Stimulated activated CD8-positive, alpha-beta memory T cell treated with anti-CD3 and anti-CD28 coated beads, Interleukin-12 subunit alpha, Interleukin-12 subunit beta, amount 100 ng/mL, for 24 hours (primary cell): ENCODE measurements around the gene MAU2.
"Not testable (repeated sequence)": the region's sequence is repeated elsewhere in the genome, so short reads cannot be mapped to it uniquely, and the experiment has no call there.

Experiments used
- DNase-seq: peaks from one replicate; pipeline ENCODE4 v3.0.0-alpha.2; 2020; ENCODE audit errors: extremely low read depth

Gene MAU2

GRCh38 chr19:19382118-19382517, 61.5 kb downstream of the MAU2 start:
- no peak for DNase-seq

DNA sequence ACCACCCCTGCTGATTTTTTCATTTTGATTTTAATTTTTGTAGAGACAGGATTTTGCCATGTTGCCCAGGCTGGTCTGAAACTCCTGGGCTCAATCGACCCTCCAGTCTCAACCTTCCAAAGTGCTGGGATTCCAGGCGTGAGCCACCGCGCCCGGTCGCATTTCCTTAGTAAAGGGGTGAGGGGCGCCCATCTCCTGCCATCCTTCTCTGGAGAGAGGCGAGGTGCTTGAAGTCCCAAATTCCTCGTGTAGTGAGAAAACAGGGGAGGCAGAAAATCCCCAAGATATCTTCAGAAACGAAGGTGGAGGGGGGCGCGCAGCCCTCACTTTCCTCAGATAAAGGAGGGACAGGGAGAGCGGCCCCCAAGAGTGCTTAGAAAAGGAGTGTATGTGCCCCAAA, 63.9 kb downstream of the MAU2 start:
- no peak for DNase-seq

DNA sequence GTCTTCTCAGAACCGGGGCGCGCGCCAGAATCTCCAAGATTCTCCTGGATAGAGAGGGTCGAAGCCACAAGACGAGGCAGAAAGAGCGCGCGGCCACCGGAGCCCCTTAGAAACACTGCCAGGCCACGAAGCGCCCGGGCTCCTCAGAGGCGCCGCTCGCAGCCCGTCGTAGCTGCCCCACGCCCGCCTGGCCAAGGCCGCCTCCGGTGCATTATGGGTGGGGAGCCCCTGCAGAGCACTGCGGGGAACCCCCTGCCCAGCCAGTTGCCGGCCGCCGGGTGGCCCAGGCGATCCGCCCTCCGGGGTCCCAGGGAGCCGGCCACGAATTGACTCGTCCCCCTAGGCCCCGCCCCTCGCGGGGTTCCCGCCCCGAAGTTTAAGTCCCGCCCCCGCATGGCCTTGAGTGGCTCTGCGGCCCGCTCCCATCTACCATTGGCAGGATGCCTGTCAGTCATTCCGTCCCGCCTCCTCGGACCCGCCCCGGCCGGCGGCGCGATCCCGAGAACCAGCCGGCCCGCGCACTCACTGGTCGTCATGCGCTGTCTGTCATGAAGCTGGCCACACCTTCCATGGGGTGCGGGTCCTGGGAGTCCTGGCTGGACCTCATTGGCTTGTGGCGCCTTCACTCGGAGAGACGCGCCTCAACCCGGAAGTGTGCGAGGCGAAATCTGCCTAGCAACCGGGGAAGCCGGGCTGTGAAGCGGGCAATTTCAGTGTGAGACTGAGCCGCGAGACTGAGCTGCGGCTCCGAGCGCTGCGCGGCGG, 64.7 kb downstream of the MAU2 start:
- DNase-seq = peak; percentile 97

- DNase-seq = no peak
Observed at GRCh38 chr19:19385896-19386869, 65.6 kb downstream of the MAU2 start.

- no peak for DNase-seq
Observed at GRCh38 chr19:19387108-19387507, 66.5 kb downstream of the MAU2 start.

GRCh38 chr19:19388568-19389555, 68.2 kb downstream of the MAU2 start:
- no peak for DNase-seq

DNA sequence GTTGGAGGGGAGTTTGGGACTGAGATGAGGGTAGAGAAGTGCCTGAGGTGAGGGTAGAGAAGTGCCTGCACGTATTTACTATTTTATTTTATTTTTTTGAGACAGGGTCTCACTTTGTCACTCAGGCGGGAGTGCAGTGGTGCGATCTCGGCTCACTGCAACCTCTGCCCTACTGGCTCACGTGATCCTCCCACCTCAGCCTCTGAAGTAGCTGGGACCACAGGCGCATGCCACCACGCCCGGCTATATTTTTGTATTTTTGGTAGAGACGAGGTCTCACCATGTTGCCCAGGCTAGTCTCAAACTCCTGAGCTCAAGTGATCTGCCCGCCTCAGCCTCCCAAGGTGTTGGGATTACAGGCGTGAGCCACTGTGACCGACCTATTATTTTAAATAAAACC, 69.1 kb downstream of the MAU2 start:
- not testable (repeated sequence) for DNase-seq

GRCh38 chr19:19394333-19394732, 73.7 kb downstream of the MAU2 start:
- DNase-seq = not testable (repeated sequence)

DNA sequence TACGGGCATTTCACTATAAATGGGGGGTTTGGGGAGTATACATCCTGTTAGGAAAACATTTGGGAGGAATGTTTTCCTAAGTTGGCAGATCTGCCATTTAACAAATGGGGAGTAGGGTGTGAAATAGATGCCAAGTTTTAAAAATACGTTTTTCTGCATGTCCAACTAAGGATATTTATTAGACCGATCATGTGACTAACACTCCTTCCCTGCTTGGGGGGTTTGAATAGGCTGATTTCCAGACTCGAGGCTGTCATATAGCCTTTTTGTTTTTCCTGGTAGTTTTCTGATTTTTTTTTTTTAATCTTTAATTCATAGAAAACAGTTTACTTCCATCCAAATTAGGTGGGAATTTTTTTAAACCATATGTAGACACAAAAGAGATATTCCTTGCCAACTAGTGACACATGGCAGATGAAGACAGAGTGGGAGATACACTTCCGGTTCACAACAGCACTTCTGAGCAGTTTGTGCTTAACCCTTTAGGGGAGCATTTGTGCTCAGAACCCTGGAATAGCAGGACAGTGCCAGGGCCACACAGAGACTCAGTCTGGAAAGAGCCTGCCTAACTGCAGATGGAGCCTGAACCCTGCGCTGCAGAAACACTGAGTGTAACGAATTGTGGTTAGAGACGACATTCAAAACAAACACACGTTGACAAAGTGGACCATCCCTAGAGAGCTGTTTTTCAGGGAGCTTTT, 79.3 kb downstream of the MAU2 start:
- no peak for DNase-seq

- DNase-seq = no peak
Observed at GRCh38 chr19:19402656-19403372, 82.2 kb downstream of the MAU2 start.

- DNase-seq = no peak
Observed at GRCh38 chr19:19403373-19403901, 82.8 kb downstream of the MAU2 start.

GRCh38 chr19:19404879-19405860, 84.5 kb downstream of the MAU2 start, which contains the start of gene GATAD2A:
Gene GATAD2A, plus strand, starts transcription at chr19:19405675. Its CDS starts 59,671 bp downstream, at chr19:19465346.
- DNase-seq = peak; percentile 76

DNA sequence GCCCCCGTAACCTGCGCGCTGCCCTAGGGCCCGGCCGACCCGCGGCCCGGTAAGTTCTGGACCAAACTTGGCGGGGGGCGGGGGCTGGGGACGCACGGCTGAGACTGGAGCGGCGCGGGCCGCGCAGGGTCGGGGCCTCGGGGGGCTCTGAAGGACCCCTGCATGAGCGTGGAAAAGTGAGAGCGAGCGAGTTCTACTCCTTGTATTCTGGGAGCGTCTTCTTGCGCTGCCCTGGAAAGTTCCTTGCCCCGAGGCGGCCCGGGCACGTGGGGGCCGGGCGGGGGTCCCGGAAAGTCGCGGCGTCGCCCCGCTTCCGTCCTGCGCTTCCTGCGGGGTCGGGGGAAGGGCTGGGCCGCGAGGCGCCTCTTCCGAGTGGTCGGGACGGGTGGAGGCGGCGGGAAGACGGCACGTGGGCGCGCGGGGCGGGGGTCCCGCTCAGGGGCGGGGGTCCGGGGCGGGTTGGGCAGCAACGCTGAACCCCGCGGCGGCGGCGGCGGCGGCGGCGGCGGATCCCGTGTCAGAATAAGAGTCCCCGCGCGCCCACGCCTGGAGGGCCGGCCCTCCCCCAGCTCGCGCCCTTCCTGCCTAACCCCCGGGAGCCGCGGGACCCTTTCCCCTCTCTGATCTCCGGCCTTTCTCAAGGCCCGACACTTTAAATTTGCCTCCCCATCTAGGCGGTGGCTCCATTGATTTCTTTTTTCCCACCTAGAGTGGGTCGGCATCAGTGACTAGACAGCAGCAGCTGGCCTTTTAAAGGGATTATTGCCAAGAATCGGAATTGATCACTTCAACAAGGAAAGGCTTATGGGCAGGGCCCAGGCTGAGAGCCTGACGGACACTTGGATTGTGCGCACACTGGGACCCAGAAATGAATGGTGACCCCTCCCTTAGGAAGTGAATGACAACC, 85.6 kb downstream of the MAU2 start:
- DNase-seq = no peak

- DNase-seq = no peak
Observed at GRCh38 chr19:19406878-19407632, 86.4 kb downstream of the MAU2 start.

GRCh38 chr19:19407633-19407930, 87.0 kb downstream of the MAU2 start:
- DNase-seq = no peak
